ENCODE results near the gene TRAF2.
A peak's percentile ranks its signal among the peaks of the same experiment; 100 is the strongest.

The TRAF2 gene

GRCh38 chr9:136964171-136964689, 77.9 kb downstream of the TRAF2 start:
- no peak for DNase-seq

- no peak for DNase-seq
Observed at GRCh38 chr9:136964833-136965422, 78.6 kb downstream of the TRAF2 start.

DNA sequence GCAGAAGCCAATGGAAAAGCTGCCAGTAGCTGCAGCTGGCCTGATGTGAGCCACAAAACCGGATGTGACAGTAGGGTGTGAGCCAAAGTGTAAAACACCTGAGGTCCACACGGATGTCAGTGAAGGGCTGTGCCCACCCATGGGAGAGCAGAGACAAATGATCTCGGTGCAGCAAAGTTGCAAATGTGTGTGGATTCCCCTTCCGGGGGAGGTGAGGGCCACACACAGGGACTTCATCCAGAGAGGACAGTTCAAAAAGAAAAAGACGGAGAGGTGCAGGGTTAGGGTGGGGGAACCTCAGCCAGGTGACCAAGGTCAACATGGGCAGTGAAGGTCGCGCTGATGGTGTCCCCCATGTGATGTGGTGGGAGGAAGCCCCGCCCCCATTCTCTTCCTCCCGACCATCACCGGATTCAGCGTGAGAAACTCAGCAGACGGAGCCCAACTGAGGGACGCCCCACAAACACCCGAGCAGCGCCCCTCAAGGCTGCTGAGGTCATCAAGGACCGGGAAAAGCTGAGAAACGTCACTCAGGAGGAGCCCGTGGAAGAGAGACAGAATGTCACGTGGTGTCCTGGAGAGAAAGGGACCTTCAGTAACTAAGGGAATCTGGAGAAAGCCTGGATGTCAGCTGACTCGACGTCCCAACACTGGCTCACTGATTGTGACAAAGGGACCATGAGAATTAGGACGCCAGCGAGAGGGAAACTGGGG, 79.6 kb downstream of the TRAF2 start:
- no peak for DNase-seq

DNA sequence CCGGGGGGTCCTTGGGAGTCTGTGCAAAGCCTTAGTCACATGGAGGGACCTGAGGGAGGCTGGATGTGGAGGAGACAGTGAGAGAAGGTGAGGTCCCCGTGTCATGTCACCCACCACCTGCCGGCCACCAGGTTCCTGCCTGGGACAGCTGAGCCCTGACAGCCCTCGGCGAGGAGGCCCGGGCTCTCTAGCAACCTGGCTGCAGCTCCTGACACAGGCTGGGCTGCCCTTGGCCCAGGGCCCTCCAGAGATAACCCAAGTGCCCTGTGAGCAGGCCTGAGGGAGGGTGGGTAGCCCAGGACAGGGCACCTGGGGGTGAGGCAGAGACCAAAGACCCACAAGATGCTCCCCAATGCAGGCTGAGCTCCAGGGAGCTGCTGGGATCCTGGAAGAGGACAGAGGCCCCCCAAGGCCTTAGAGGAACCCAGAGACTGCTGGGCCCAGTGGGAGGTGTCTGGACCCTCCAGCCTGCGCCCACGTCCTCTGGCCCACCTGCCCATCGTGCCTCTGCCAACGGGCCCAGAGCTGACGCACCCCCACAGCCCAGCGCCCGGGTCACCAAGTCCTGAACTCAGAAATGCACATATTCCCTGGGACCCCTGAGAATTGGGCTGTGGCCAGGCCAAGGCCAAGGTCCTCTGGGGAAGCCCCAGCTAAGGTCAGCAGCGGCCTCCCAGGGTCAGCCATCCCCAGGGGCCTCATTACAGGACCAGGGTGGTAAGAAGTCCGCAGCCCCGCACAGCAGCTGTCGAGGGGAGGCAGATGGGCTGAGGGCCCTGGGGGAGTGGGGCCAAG, 82.2 kb downstream of the TRAF2 start:
- DNase-seq: no peak

DNA sequence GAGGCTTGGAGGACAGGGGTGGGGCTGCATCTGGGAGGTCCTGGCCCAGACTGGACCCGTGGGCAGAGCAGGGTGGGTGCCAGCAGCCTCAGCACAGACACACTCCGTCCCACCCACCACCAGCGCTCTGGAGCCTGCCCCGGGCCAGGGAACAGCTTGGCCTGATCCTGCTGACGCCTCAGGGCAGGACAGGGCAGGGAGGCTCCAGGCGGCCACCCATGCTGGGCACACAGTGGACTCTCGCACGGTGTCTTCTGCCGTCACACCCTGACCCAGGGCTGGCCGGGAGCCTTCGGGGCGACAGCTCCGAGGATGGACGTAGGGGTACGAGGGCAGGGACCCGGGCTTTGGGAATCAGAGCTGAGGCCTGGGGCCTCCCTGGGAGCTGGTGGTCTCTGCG, 82.8 kb downstream of the TRAF2 start:
- DNase-seq: no peak

- no peak for DNase-seq
Observed at GRCh38 chr9:136969774-136970173, 83.5 kb downstream of the TRAF2 start.

- DNase-seq: no peak
Observed at GRCh38 chr9:136970361-136970760, 84.0 kb downstream of the TRAF2 start.

DNA sequence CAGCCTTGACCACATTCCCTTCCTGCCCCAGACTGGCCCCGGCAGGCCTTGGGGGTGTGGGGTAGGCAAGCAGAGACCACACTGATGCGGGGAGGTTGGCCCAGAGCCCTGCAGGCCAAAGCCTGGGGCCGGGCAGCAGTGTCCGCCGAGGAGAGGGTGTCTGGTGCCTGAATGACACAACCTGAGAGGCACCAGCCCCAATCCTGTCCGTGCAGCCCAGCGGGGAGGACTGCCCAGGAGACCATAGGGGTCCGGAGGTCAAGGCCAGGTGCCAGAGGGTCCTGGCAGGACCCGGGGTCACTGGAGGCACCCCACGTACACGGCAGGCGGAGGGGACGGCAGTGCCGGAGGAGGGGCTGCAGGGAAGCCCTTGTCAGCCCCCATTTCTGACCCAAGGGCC, 85.4 kb downstream of the TRAF2 start:
- DNase-seq: no peak

DNA sequence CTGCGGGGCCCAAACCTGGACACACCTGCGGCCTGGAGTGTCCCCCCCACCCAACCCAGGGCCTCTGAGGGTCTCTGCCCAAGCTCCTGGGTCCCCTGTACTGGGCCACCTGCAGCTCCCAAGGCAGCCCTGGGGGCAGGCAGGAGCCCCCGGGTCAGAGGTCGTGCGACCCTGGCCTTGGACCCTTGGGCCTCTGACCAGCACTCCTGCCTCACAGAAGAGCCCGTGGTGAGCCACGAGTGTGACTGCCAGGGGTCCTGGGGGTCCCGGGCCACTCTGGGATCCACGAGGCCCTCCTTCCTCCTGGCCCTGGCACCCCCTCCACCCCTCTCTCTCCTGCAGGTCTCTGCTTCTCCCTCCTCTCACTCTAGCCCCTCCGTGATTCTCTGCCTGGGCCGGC, 86.0 kb downstream of the TRAF2 start:
- no peak for DNase-seq

DNA sequence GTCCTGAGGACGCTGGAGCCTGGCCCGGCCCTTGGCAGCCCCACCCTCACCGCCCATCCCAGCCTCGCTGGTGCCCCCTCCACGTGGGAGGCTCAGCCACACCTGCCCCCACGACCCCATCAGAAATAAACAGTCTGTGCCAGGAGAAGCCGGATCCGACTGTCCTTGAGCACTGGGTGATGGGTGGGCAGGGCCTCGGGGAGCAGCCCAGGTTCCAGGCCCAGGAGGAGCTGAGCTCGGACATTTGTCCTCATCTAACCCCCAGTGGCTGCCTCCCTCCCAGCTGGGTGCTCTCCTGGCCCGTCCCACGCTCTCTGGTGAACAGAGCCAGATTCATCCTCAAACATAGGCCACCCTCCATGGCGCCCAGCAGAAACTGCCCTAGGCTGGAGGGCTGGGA, 86.4 kb downstream of the TRAF2 start:
- no peak for DNase-seq

DNA sequence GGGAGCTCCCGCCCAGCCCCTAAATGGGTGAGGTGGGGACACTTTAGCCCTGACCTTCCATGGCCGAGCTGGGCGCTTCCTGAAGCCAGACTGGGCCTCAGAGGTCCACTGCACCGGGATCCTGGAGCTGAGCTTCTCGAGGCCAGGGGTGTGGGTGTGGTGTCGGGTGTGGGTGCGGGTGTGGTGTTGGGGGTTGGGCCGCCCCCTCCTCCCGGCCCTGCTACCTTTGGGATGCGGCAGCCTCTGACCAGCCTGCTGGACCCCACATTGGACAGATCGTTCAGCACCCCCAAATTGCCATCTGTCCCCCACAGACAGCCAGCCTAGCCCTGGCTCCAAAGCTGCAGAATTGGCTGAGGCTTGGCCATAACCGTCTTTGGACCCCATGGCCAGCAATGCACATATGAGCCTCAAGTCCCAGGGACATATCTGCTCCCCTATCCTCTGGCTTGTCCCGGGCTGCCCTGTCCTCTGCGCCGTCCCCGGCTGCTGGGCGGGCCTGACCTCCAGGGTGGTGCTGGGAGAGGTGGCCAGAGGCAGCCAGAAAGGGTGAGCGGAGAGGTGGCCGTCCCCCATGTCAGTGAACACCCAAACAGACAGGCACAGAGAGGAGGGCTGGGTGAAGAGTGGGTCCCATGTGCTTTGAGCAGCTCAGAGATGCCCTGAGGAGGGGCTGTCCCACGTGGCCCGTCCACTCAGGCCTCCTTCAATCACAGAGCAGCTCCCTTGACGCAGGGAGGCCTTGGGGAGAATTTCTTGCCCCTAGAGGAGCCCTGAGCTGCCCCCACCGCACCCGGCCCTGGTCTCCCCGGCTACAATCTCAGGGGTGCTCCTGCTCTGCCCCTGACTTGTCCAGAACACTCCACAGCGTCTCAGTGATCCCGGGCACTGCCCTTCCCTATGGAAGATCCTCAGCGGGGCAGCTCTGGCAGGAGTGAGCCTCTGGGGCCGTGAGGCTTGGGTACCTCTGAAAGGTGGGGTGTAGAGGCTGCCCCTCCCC, 87.6 kb downstream of the TRAF2 start:
- DNase-seq: no peak

- DNase-seq: no peak
Observed at GRCh38 chr9:136974817-136975535, 88.7 kb downstream of the TRAF2 start.

DNA sequence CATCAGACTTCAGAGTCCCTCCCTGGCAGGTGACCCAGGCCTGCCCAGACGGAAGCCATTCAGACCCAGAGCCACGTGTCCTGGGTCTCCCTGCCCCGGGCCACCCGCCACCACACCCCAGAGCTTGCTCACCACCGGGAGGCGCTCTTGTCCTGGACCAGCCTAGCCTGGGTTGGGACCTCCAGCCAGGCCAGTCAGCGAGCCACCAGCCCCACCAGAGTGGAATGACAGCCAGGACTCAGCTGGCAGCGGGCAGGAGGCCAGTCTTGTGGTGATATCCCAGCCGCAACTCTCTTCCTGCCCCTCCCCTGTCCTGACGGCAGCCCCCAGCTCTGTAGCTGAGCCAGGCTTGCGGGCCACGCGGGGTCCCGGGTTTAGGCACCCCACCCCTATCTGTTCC, 89.3 kb downstream of the TRAF2 start:
- peak in 1 of 2 donors; percentile 58 for DNase-seq

All from stimulated activated CD4-positive, alpha-beta T cell treated with anti-CD3 and anti-CD28 coated beads, Interleukin-2, amount 100 ng/mL, for 24 hours (primary cell).